Measurements from ENCODE around the gene PPP1R3F. TPM values are rescaled to one million over a fixed set of nuclear protein-coding genes. Genes with fewer than 3 reads are reported as not detected.
A peak's percentile ranks its signal among the peaks of the same experiment; 100 is the strongest.

The PPP1R3F gene
- total and polyA plus RNA-seq, 8 donors: 1.4 to 20.4 (median 4.8) TPM

GRCh38 chrX:49232525-49232924 is 37.1 kb upstream of the PPP1R3F start:
- Histone ChIP-seq H3K36me3 (no peaks in the 10 kb centered on the region), H3K4me3 (no peak overlapping the region), H3K9me3 (no peaks in the 10 kb centered on the region), H3K4me1 (peaks cover 0 to 34% (median 18%) of the 10 kb centered on the region in 4 donors), H3K27me3 (no peaks in the 10 kb centered on the region), H3K27ac (no peak overlapping the region)
- WGBS, 5 donors: 61 to 85% (median 76%) methylated on average over 2 of the region's 2 CpGs
- TF ChIP-seq CTCF (IDR thresholded peaks at IDR 0.05) (no peak), EP300 (IDR thresholded peaks at IDR 0.05) (no peak)
- intact Hi-C loops (cut with DNase I; ENCODE audit: low total_unique reads): no loop called here
- no peak for DNase-seq

- no peak within 1 kb of the TSS for H3K4me3 ChIP-seq
- H3K27ac ChIP-seq: no peak within 1 kb of the TSS
- peaks cover 0 to 35% (median 18%) of the 10 kb centered on the region in 4 donors for H3K4me1 ChIP-seq
- intact Hi-C loops (cut with DNase I; ENCODE audit: low total_unique reads): no loop called here
- H3K36me3 ChIP-seq: no peaks in the 10 kb centered on the region
- no peaks in the 10 kb centered on the region for H3K9me3 ChIP-seq
- WGBS, 5 donors: 69 to 89% (median 74%) methylated on average over 8 to 9 of the region's 9 CpGs
- H3K27me3 ChIP-seq: no peaks in the 10 kb centered on the region
- TF ChIP-seq POLR2AphosphoS5 (IDR thresholded peaks at IDR 0.05) (no peak), POLR2A (IDR thresholded peaks at IDR 0.05) (no peak), EP300 (IDR thresholded peaks at IDR 0.05) (no peak), CTCF (IDR thresholded peaks at IDR 0.05) (no peak)
- DNase-seq: no peak
Measured at GRCh38 chrX:49233176-49233575, 36.4 kb upstream of the PPP1R3F start, which contains the start of gene CACNA1F. Gene CACNA1F (minus strand): TSS chrX:49233340. CDS start chrX:49233309, 31 bp downstream.

- DNase-seq: no peak
- 48 to 72% (median 56%) methylated on average over 12 to 56 of the region's 56 CpGs for WGBS, 5 donors
- no peak overlapping the region for H3K4me3 ChIP-seq
Measured at GRCh38 chrX:49233887-49234555, 35.6 kb upstream of the PPP1R3F start.

GRCh38 chrX:49237060-49237459 is 32.5 kb upstream of the PPP1R3F start:
- TF ChIP-seq POLR2AphosphoS5 (IDR thresholded peaks at IDR 0.05) (no peak), CTCF (IDR thresholded peaks at IDR 0.05) (no peak), EP300 (IDR thresholded peaks at IDR 0.05) (no peak), POLR2A (IDR thresholded peaks at IDR 0.05) (no peak)
- Histone ChIP-seq H3K27ac (peak overlapping the region in 1 of 5 donors; percentile 4), H3K36me3 (peaks cover 0 to 4% (median 2%) of the 10 kb centered on the region in 4 donors), H3K4me3 (no peak overlapping the region), H3K9me3 (no peaks in the 10 kb centered on the region), H3K4me1 (peaks cover 0 to 22% (median 14%) of the 10 kb centered on the region in 4 donors), H3K27me3 (no peaks in the 10 kb centered on the region)
- intact Hi-C loops (cut with DNase I; ENCODE audit: low total_unique reads): no loop called here
- no peak for DNase-seq
- 60 to 87% (median 71%) methylated on average over 7 to 9 of the region's 9 CpGs for whole genome bisulfite sequencing, 5 donors

More at GRCh38 chrX:49233887-49234555, 35.6 kb upstream of the PPP1R3F start:
- Histone ChIP-seq H3K27ac (no peak overlapping the region), H3K27me3 (no peaks in the 10 kb centered on the region), H3K4me1 (peaks cover 0 to 38% (median 18%) of the 10 kb centered on the region in 4 donors), H3K9me3 (no peaks in the 10 kb centered on the region), H3K36me3 (no peaks in the 10 kb centered on the region)
- intact Hi-C loops (cut with DNase I; ENCODE audit: low total_unique reads): no loop called here
- TF ChIP-seq POLR2A (IDR thresholded peaks at IDR 0.05) (no peak), EP300 (IDR thresholded peaks at IDR 0.05) (no peak), POLR2AphosphoS5 (IDR thresholded peaks at IDR 0.05) (no peak), CTCF (IDR thresholded peaks at IDR 0.05) (no peak)

All from stomach (tissue), 9 donors.